Measurements from ENCODE around the gene SLC6A4. TPM values are rescaled to one million over a fixed set of nuclear protein-coding genes. Genes with fewer than 3 reads are reported as not detected.

SLC6A4 gene
- total RNA-seq, 4 donors from 2014 or later: 1.1 to 2.3 (median 1.2) TPM

GRCh38 chr17:30165147-30165546, 70.3 kb downstream of the SLC6A4 start:
- DNase-seq (ENCODE audit: low spot score): no peak
- no peak for TF ChIP-seq CTCF (IDR thresholded peaks at IDR 0.05)
- no peak for ATAC-seq (ENCODE audit: low FRiP score)

- ATAC-seq (ENCODE audit: low FRiP score): no peak
- TF ChIP-seq CTCF (IDR thresholded peaks at IDR 0.05): no peak
- no peak for DNase-seq (ENCODE audit: low spot score)
Measured at GRCh38 chr17:30164531-30164930, 71.0 kb downstream of the SLC6A4 start.

GRCh38 chr17:30161601-30162000, 73.9 kb downstream of the SLC6A4 start:
- no peak for ATAC-seq (ENCODE audit: low FRiP score)

GRCh38 chr17:30160419-30161172, 74.9 kb downstream of the SLC6A4 start:
- no peak for ATAC-seq (ENCODE audit: low FRiP score)
- TF ChIP-seq CTCF (IDR thresholded peaks at IDR 0.05): no peak
- DNase-seq (ENCODE audit: low spot score): no peak

More at GRCh38 chr17:30161601-30162000, 73.9 kb downstream of the SLC6A4 start:
- TF ChIP-seq CTCF (IDR thresholded peaks at IDR 0.05): no peak
- no peak for DNase-seq (ENCODE audit: low spot score)

GRCh38 chr17:30158896-30159625, 76.4 kb downstream of the SLC6A4 start:
- TF ChIP-seq CTCF (IDR thresholded peaks at IDR 0.05): no peak
- DNase-seq (ENCODE audit: low spot score) (no peak), ATAC-seq (ENCODE audit: low FRiP score) (no peak)

- TF ChIP-seq CTCF (IDR thresholded peaks at IDR 0.05): no peak
- no peak for ATAC-seq (ENCODE audit: low FRiP score)
- DNase-seq (ENCODE audit: low spot score): no peak
Measured at GRCh38 chr17:30155389-30155788, 80.1 kb downstream of the SLC6A4 start.

Data from omental fat pad (tissue), 4 donors.